ENCODE measurements around the gene PHLDB2. TPM values are rescaled to one million over a fixed set of nuclear protein-coding genes. Genes with fewer than 3 reads are reported as not detected.

Gene PHLDB2
- total and polyA plus RNA-seq, 2 of the 8 experiments (the other 6 are each of a cell fraction or from before 2014, with no cell fraction given), result 5.8 to 22.6 TPM

- TF ChIP-seq RAD21 (IDR thresholded peaks at IDR 0.05 in 1 of 2, conservative IDR thresholded peaks at IDR 0.05 in 1 of 2; ENCODE audit: low read depth in 2 of 2, low read length in 2 of 2), result no peak
- TF ChIP-seq HDAC6 (IDR thresholded peaks at IDR 0.05; ENCODE audit: low read depth, low read length), result no peak
- TF ChIP-seq POLR2A (IDR thresholded peaks at IDR 0.05; ENCODE audit: control extremely low read depth in 1 of 2, low read depth in 2 of 2, low read length in 2 of 2), result no peak
- TF ChIP-seq ZNF274 (IDR thresholded peaks at IDR 0.05; ENCODE audit: borderline replicate concordance, extremely low read depth, low read length), result no peak
These were observed 48.1 kb downstream of the PHLDB2 start (continued) for GRCh38 chr3:111907151-111907550.

Data from H1 (cell line).